C4-2B (cell line): ENCODE data around the gene GRID1.

Source experiments
- ZFX ChIP-seq: fragments of 450-650 bp; IDR thresholded peaks from 2 replicates; pipeline ENCODE4 v1.6.1; 2017
- TF ChIP-seq, protein P1 (sequence below): fragments of 450-650 bp; conservative IDR thresholded peaks from 2 replicates; pipeline ENCODE4 v1.5.1; 2017; ENCODE audit warnings: mild to moderate bottlenecking

DNA sequence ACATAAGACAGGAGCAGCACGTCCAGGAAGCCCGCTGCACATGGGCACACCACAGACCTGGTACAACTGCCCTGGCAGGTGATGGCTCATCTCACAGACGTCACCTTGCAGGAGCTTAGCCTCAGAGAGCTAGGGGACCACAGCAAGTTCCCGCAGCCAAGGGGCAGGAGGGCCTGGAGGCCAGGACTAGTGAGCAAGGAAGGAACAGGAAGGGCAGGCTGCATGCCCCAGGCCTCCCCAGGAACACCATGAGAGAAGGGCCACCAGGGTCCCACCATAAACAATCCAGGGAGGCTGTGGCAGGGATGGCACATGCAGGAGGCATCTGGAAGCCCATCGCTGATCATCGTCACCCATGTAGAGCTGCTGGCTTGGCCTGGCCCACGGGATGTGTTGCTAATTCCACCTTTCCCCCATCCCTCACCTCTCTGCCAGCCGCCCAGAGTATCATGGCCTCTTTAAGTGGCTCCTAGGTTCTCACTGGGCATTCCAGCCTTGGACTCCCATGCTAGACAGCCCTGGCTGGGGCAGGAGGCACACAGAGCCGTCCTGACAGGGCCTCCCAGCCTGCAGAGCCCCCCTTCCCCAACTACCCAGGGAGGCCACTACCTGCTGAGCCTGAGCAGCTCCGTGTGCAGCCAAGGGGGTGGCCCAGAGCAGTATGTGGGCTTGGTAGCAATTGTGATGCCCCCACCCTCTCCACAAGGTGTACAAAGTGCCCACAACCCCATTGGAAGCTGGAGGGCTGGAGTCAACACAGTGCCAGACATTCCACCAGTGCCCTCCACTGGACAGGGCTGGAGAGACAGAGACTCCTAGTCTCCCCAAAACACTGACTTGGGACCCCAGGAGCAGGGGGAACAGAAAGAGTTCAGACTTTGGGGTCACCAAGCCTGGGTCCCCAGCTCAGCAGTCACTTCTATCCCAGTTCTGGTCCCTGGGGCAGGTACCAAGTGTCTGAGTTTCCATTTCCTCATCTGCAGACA lies 35.5 kb downstream of the GRID1 start:
- TF ChIP-seq, protein P1, sequence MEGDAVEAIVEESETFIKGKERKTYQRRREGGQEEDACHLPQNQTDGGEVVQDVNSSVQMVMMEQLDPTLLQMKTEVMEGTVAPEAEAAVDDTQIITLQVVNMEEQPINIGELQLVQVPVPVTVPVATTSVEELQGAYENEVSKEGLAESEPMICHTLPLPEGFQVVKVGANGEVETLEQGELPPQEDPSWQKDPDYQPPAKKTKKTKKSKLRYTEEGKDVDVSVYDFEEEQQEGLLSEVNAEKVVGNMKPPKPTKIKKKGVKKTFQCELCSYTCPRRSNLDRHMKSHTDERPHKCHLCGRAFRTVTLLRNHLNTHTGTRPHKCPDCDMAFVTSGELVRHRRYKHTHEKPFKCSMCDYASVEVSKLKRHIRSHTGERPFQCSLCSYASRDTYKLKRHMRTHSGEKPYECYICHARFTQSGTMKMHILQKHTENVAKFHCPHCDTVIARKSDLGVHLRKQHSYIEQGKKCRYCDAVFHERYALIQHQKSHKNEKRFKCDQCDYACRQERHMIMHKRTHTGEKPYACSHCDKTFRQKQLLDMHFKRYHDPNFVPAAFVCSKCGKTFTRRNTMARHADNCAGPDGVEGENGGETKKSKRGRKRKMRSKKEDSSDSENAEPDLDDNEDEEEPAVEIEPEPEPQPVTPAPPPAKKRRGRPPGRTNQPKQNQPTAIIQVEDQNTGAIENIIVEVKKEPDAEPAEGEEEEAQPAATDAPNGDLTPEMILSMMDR = no peak
- no peak for TF ChIP-seq ZFX
